ENCODE data around the gene DNAJC21.

- TF ChIP-seq CTCF (IDR thresholded peaks at IDR 0.05; ENCODE audit: insufficient read depth, low read length) (no peak), GABPA (IDR thresholded peaks at IDR 0.05; ENCODE audit: low read depth) (no peak), POLR2AphosphoS5 (IDR thresholded peaks at IDR 0.05; ENCODE audit: low read depth) (no peak), REST (IDR thresholded peaks at IDR 0.05; ENCODE audit: insufficient replicate concordance, low read depth) (no peak)
These were observed 12.6 kb downstream of the DNAJC21 start for GRCh38 chr5:34941936-34942335.

Data from HL-60 (cell line).